HG03064 (cell line): Measurements from ENCODE around the gene ARL6IP4.

Experiments
- ATAC-seq: cut with Tn5 transposase; IDR thresholded peaks from one replicate; pipeline ENCODE4 v1.9.1; 2021; ENCODE audit warnings: low read depth; ENCODE audit not compliant: unreplicated experiment

Gene ARL6IP4

GRCh38 chr12:122977655-122978392 lies 2.7 kb upstream of the ARL6IP4 start:
- no peak for ATAC-seq

DNA sequence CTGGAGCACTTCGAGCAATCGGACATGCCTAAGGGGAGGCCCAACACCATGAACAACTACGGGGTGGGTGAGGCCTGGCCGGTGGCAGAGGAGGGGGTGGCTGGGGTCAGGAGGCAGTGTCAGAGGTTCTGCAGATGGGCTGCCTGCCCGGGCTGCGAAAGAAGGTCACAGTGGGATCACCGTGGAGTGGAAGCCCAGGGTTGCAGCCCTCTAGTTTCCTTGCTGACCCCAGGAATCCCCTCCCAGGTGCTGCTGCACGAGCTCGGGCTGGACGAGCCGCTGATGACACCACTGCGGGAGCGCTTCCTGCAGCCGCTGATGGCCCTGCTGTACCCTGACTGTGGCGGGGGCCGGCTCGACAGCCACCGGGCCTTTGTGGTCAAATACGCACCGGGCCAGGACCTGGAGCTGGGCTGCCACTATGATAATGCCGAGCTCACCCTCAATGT lies 1.9 kb upstream of the ARL6IP4 start:
- ATAC-seq: no peak

GRCh38 chr12:122979001-122979907 lies 1.2 kb upstream of the ARL6IP4 start:
- no peak for ATAC-seq

DNA sequence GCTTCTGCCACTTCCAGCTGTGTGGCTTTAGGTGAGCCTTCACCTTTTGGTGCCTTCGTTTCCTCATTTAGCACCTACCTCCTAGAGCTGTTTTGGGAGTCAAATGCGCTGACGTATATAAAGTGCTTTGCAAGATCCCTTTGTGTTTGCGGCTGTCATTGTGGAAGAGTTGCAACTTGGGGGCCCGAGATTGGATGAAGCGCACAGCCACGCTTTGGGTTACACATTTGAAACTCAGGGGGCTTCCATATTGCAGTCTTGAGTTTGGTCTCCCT lies 636 bp upstream of the ARL6IP4 start:
- ATAC-seq: no peak

DNA sequence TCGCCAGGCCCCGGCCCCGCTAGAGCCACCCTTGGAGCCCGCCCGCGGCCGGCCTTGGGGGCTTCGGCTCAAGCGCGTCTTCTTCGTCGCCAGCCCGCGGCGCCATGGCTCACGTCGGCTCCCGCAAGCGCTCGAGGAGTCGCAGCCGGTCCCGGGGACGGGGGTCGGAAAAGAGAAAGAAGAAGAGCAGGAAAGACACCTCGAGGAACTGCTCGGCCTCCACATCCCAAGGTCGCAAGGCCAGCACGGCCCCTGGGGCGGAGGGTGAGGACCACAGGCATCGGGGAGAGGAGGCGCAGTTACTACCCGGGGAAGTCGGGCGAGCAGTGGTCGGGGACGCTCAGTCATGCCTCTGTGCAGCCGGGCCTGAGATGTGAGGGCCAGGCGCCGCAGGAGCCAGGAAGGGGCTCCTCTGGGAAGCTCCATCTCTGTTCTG lies 573 bp downstream of the ARL6IP4 start:
- ATAC-seq: no peak

GRCh38 chr12:122981587-122982476 lies 1.4 kb downstream of the ARL6IP4 start:
- no peak for ATAC-seq

DNA sequence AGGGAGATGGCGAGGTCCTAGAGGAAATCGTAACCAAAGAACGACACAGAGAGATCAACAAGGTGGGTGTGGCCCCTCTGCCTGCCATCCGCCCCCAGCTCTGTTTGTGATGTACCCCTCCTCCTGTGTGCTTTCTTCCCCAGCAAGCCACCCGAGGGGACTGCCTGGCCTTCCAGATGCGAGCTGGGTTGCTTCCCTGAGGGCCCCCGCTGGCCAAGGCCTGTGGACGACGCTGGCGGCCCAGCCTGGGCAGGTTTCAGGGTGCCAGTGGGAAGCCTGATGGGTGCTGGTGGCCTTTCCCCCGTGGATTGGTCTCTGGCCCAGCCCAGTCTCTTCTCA lies 2.0 kb downstream of the ARL6IP4 start:
- no peak for ATAC-seq

GRCh38 chr12:122982963-122983788 lies 2.7 kb downstream of the ARL6IP4 start:
- no peak for ATAC-seq

DNA sequence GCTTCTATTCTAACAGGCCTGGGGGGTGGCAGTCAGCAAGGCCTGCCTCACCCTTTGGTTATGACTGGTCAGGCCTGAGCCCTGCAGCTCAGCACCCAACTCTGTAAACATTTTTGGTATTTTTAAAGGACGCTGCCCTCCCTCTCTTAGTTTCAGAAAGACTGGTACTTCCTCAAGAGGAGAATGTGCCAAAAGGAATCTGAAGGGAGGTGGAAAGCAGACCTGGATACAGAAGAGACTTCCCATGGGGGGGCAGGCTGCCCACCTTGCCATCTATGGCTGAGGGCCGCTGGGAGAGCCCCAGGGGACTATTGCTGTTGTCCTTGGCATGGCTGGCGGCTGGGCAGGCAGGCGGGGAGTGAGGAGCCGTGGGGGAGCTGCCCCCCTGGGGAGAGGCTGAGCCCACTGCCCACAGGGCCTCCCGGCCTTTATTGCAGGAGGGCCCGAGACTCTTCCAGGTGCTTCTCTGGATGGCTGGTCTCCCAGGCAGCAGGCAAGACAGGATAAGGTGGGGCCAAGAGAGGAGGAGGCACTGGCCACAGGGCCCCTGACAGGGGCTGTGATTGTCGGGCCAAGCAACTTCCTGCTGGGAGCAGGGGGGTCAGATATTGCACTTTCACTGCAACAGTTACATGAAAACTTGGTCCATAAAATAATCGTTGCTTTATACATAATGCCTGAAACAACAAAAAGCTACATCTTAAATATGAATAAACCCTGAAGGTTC lies 3.5 kb downstream of the ARL6IP4 start:
- no peak for ATAC-seq

DNA sequence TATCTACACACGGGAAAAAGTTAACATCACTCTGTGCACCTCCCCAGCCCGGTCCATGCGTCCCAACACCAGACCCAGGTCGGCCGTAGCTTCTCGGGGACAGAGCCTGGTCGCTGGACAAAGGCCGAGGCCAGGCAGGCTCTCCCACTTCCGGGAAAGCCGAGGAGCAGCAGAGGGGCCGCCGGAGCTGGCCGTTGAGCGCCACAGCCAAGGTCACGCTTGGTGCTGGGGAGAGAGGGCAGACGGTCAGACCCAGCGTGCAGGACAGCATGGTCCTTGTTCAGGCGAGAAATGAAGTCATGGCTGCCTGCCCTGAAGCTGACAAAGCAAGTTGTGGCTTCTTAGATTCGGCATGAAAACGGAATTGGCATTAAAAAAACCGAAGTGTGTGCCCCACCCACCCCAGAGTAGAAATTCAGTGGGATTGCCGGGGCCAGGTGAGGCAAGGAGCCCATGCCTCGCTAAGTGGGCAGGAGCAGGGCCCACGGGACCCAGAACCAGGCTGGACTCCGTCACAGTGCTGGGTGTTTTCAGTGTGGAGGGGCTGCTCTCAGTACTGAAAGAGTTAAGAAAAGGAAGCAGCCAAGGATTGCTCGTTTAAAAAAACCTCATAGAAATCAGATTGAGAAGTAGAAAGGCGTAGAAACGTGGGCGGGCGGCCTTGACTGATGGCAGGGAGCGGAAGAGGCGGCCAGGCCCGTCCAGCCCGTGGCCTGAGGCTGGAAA lies 4.3 kb downstream of the ARL6IP4 start:
- no peak for ATAC-seq

DNA sequence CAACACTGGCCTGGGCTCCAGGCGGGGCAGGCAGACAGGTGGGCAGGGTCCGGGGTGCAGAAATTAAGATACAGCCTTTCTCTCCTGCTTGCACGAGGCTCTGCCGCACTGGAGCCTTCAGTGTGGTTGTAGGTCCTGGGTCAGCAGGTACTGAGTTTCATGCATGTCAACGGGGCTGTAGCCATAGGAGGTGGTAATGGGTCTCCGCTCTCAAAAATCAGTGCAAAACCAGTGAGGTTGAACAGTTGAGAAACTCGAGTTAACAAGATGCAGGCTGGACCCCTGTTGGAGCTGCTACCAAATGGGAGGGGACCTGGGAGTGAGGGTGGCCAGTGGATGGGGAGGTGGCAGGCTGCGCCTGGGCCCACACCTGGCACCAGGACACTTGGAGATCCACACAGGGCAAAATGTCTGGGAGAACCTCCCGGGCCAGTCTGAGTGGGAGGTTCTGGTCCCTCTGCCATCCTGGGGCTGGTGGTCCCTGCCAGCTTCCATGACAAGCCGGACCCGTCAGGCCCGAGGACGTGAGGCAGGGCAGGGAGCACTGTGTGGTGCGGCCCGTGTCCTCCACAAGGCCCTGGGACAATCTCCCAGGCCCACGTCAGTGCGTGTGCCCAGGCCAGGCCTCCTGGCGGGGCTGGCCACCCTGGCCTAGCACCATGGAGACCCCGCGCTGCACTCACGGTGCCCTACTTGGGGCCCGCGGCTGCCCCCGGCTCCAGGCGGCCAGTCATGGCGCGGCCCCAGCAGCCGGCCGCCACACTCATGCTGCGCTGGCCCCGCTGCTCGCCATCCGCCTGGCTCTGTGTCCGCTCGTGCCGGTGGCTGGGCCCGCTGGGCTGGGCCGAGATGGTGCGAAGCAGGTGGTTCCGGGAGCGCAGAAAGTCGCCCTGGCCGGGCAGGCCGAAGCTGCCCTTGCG lies 5.1 kb downstream of the ARL6IP4 start:
- no peak for ATAC-seq

DNA sequence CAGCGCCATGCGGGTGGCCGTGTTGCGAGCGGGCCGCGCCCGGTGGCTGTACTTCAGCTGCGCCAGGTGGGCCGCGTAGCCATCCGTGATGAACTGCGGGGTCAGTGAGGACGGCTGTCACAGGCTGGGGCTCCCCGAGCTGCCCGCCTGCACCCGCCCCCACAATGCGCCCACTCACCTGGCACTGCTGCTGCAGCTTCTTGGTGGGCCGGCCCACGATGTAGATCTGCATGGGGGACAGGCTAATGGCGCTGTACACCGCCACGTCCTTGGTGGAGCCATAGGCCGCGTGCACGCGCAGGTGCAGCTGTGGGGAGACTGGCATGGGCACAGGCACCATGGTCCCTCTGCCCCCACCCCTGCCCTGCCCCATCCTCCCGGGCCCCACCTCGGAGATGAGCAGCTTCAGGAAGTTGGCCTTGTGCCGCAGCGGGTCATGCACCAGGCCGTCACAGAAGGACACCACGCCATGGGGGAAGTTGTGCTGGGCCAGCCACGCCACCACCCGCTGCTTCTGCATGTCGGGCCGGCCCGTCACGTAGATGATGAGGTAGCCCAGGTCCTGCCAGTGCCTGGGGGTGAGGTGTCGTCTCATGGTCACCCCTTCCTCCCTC lies 5.9 kb downstream of the ARL6IP4 start:
- ATAC-seq: no peak

DNA sequence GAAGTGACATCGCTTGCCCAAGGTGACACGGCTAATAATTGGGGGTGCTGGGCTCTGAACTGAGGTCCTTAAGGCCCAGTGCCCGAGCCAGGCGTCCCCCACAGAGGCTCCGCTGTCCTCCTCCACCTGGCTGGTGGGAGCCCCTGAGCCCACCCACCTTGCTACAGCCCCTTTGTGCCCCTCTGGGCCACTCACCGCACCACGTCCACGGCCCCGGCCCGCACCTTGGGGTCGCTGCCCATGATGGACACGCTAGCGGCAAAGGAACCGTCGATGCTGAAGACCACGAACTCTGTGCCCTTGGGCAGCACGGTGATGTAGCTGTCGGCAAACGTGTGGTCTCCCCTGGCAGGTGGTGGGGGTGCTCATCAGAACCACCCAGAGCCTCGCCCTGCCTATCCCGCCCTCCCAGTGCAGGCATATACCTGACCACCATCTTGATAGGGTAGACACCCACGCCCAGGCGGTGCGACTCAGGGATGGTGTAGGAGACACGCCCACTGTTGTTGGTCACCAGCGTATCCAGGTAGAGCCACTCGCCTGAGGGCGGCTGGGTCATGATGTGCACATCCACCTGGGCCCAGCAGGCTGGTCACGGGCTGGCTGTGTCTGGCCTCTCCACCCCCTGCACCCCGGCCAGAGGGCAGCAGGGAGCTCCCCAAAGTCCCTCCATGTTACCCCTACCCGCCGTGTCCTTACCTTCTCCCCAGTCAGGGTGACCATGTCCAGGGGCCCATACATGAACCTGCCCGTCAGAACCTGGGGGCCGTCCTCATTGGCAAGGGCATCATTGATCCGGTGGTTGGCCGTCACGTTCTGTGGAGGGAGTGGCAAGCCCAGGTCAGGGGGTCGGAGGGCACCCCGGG lies 6.8 kb downstream of the ARL6IP4 start:
- ATAC-seq: no peak

- ATAC-seq: no peak
These were observed 7.6 kb downstream of the ARL6IP4 start for GRCh38 chr12:122988036-122988435.

GRCh38 chr12:122988612-122989212 lies 8.2 kb downstream of the ARL6IP4 start:
- ATAC-seq: no peak

DNA sequence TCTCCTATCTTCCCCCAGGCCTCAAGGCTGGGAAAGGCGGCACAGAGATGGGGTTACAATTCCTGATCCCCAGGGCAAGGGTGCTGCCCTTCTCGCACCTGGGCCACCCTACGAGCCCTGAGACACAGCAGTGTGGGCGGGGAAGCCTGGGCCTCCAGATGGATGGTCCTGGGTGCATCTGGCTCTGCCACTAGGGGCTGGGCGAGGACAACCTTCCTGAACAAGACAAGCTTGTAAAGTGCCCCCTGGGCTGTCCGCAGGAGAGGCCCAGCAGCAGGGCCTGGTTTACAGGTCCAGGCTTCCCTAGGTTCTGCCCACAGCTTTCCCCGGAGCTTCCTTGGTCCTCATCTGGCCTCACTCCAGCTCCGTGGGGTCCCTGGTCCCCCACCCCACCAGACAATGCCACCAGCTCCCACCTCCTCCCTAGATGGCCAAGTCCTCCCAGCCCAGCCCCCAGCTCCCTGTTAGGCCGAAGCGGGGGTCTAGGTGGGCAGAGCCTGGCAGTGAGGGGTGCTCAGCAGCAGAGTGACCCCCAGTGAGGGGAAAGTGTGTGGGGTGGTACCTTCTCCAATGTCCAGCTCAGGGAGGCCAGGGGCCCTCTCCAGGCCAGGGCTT lies 8.9 kb downstream of the ARL6IP4 start:
- no peak for ATAC-seq
